HG02610 (cell line): ENCODE measurements around the gene ST6GAL1.
"Not testable (repeated sequence)": the region's sequence is repeated elsewhere in the genome, so short reads cannot be mapped to it uniquely, and the experiment has no call there.

Experiments used
- ATAC-seq: cut with Tn5 transposase; IDR thresholded peaks from one replicate; pipeline ENCODE4 v1.9.1; 2021; ENCODE audit warnings: mild to moderate bottlenecking, moderate library complexity; ENCODE audit not compliant: unreplicated experiment

ST6GAL1 gene

GRCh38 chr3:186991470-186991869 lies 61.1 kb downstream of the ST6GAL1 start:
- ATAC-seq: no peak

DNA sequence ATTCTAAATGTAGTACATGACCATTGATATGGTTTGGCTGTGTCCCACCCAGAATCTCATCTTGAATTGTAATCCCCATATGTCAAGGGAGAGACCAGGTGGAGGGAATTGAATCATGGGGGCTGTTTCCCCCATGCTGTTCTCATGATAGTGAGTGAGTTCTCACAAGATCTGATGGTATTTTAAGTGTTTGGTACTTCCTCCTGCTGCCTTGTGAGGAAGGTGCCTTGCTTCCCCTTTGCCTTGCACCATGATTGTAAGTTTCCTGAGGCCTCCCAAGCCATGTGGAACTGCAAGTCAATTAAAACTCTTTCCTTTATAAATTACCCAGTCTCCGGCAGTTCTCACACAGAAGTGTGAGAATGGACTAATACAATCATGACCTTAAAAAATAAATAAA lies 61.8 kb downstream of the ST6GAL1 start:
- ATAC-seq: not testable (repeated sequence)

GRCh38 chr3:186993210-186993782 lies 63.0 kb downstream of the ST6GAL1 start:
- ATAC-seq: no peak

DNA sequence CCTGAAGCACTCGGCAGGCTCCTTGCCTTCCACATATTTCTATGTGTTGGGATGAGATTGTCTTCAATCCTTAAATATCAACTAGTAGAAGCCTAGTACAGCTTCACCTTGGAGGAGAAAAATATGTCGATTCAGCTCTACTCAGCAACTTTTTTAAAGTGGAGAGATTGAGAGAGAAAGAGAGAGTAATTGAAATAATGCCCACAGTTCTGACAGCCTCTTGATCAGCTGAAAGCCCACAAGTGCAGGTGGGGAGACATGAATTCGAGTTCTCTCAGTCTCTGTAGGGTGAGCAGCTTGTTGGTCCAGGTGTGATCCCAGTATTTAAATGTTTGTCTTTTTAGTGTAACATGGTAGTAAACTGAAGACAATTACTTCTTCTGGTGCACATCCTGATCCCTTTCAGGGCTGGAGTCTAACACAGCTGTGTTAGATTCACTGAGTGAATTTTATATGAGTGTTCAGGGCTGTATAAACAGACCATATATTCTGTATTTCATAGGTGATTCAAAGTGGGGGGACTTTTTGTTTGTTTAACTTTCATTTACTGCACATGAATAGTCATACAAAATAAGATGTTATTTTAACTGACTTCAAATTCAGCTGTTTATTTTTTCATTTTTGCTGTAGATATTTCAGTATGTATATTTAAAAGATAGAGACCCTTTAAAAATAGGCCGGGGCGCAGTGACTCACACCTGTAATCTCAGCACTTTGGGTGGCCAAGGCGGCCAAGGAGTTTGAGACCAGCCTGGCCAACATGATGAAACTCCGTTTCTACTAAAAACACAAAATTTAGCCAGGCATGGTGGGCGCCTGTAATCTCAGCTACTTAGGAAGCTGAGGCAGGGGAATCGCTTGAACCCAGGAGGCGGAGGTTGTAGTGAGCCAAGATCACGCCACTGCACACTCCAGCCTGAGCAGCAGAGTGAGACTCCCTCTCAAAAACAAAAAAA lies 64.0 kb downstream of the ST6GAL1 start:
- ATAC-seq: no peak

DNA sequence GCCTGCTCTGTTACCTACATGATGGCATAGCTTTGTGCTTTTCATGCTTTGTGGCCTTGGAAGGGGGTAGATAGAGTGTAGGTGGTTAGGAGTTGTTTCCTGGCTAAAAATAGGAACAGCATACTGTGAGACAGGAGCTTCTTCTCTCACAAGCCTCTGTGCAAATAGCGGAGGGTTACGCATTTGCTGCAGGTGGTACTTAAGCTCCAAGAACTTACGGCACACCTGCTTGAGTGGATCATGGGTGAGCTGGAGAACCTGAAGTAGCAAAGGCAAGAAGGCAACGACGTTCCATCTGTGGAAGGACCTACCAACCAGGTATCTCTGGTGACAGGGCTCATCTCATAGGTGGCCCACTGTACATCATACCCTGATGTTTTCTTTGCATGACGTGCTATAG lies 66.0 kb downstream of the ST6GAL1 start:
- no peak for ATAC-seq

- no peak for ATAC-seq
These were observed 66.7 kb downstream of the ST6GAL1 start for GRCh38 chr3:186997061-186997460.

DNA sequence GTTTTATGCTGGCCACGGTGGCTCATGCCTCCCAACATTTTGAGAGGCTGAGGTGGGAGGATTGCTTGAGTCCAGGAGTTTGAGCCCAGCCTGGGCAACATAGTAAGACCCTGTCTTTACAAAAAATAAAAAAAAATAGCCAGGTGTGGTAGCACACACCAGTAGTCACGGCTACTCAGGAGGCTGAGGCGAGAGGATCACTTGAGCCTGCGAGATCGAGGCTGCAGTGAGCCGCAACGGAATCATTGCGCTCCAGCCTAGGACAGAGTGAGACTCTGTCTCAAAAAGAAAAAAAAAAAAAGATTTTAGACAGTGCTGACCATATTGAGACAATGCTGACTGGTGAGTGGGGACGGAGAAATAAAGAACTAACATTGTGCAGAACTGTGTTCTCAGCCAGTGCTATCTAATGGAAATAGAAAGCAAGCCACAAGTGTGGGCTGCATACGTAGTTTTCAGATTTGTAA lies 67.2 kb downstream of the ST6GAL1 start:
- ATAC-seq: no peak

DNA sequence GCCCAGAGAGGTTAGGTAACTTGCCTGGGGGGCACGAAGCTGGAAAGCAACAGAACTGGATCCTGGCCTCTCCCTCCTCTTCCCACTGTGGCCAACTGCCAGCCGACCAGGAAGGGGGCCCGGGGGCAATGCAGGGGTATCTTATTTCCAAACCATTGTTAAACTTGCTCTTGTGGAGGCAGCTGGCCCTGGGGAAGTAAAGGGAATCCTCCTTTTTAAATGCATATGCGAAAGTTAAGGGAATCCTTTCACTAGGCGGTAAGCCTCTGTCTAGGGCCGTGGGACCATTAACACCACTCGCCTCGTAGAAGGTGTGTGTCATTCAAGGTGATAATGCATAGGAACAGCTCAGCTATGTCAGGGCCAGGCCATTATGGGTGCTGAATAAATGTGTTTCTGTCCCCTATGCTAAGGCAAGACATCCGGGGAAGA lies 68.6 kb downstream of the ST6GAL1 start:
- ATAC-seq: no peak

GRCh38 chr3:187000711-187001151 lies 70.4 kb downstream of the ST6GAL1 start:
- ATAC-seq: peak; percentile 68

DNA sequence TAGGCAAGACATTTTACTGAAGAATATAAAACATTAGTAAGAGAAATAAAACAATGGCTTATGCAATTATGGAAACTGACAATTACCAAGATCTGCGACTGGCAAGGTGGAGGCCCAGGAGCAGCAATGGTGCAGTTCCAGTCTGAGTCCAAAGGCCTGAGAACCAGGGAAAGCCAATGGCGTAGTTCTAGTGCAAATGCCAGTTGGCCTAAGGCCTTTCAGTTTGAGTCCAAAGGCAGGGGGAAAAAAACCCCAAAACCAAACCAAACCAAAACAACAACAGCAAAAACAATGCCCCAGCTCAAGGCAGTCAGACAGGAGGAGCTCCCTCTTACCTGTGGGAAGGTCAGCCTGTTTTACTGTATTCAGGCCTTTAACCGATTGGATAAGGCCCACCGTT lies 72.6 kb downstream of the ST6GAL1 start:
- no peak for ATAC-seq

- no peak for ATAC-seq
These were observed 75.6 kb downstream of the ST6GAL1 start for GRCh38 chr3:187005827-187006481.

DNA sequence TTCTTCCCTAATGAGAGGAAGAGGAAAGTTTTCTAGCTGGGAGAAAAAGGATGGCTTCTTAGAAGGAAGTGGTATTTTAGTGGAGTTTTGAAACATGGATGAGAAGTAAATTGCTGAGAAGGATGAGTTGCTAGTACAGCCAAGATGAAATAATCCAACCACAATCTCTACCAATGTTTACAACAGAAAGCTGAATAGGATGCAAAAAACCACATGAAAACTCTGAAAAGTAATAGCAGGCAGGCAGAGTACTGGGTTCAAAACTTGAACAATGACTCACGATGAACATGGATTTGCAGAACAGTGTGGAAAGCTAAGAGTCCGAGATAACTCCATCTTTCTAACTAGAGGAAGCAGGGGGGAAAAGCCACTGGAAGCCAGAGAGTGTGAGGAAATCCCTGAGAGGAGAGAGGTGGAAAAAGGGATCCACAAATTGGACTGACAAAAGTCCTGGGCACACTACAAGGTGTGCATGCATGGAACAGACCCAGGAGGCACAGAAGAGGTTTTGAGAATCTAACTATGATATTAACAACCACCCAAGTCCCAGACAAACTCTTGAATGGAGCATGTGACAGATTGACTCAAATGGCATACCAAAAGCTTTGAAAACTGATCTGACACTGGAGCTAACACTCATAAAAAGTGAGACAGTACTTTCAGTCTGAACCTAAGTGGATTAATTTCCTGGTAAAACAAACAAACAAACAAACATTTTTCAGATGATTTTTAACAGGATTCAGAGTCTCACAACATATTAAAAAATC lies 76.7 kb downstream of the ST6GAL1 start:
- ATAC-seq: no peak

DNA sequence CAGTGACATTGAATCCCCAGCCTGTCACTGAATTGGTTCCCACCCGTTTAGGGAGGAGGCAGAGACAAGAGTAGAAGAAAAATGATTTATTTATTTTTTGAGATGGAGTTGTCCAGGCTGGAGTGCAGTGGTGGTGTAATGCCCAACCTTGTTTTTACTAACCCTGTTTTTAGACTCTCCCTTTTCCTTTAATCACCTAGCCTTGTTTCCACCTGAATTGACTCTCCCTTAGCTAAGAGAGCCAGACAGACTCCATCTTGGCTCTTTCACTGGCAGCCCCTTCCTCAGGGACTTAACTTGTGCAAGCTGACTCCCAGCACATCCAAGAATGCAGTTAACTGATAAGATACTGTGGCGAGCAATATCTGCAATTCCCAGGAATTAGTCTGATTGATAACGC lies 80.1 kb downstream of the ST6GAL1 start:
- not testable (repeated sequence) for ATAC-seq

DNA sequence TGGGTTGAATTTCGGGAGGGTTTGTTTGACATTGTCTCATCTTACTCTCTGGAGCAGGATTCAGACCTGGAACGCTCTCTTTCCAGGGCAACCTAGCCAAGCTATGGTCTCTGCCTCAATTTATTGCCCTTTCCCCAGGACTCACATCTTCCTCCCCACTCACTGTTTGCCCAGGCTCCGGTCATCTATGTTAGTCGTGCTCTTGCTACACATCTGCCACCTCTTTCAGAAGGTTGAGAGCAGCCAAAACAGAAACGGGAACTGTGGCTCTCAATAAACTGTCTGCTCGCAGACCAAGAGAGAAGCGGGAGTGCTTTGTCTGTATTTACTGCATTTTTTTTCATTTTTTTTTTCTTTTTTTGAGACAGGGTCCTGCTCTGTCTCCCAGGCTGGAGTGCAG lies 81.6 kb downstream of the ST6GAL1 start:
- no peak for ATAC-seq

DNA sequence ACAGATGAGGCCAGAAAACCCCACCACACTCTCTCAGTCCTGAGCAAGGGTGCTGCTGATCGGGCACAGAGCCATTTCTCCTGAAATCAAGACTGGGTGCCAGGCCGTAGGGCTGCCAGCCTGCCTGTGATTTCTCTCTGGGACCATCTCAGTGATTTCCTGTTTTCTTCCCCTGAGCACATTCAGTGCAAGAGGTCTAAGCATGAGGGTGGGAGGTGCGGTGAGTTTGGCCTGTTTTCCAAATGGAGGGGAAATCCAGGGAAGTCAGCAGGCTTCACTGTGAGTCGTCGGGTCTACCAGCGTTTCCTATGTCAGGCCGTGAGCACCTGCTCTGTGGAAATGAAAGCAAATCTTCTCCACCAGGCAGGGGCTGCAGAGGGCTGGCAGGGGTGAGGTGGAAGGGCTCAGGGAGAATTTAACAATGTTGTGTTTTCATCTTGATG lies 82.3 kb downstream of the ST6GAL1 start:
- no peak for ATAC-seq

GRCh38 chr3:187013159-187013716 lies 82.9 kb downstream of the ST6GAL1 start:
- no peak for ATAC-seq

DNA sequence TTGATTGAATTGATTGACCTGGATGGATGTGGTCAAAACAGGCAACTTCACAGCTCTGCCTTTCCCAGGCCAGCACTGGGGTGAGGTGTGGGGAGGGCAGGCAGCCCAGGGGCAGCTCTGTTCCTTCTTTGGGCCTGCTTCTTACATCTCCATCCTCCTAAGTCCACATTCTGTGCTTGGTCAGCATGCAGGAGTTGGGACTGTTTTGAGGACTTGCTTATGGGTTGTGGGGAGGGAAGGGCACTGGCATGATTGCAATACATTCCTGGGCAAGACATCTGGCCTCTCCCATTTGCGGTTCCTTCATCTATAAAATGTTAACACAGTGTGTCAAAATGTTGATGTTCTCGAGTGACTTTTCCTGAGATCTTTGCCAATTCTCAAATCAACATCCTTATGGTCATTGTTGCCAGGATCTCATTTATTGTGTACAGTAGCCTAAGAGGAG lies 84.1 kb downstream of the ST6GAL1 start:
- no peak for ATAC-seq

DNA sequence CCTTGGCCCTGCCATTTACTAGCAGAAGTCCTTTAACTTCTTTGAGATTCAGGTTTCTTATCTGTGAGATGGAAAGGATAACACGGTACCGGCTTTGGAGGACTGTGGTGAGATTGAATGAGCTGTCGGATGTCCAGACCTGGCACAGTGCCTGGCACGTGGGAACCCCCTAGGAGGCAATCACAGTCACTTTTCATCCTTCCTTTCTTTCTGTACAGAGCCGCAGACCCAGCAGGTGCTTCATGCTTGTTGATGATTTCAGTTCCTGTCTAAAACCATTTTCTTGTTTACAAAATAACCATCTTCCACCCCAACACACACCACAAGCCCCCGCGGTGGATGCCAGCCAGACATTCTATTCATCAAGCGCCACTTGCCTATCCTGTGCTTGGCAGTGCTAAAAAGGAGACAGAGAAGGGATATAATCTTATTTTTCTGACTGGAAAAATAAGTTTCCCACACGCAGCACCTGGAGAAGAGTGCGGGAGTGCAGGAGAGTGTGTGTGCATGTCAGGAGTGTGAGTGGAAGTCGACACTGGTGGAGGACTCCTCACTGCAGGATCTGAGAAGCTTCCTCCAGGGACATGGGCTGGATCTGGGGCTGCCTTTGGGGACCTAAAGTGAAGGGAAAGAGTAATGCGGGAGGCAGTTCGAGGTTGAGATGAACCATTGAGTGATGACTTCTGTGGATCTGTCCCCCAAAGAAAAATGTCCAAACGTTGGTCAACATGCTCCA lies 85.7 kb downstream of the ST6GAL1 start:
- peak; percentile 53 for ATAC-seq

DNA sequence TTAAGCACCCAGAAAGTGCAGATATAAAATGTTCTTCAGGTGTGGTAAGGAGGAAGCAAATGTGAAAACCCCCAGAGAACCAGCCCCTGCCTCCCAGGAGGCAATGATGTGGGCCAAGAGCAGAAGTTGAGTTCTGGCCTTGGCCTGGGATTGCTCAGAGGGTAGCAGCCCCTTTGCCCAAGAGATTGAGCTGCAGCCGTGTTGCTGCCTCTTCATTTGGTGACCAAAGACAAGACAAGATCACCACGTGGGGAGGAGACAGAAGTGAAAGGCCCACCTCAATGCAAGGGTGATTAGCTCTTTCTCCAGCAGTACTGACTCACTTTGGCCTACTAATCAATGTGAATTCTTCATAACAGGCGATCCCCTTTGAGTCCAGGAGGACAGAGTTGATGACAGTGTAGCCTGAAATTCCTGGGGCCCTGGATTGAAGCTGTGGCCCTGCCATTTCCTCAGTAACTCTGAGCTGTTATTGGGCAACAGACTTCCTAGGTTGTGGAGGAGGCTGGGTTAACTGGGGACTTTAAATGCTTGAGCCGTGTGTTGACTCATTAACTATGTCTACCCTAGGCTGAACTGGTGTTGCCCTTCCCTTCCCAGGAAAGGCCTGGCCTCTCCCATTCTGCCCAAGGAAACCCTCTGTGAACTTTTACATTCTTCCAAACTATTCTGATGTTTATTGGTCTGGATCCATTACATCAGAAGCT lies 86.5 kb downstream of the ST6GAL1 start:
- peak; percentile 30 for ATAC-seq
